Nephron progenitor cell (in vitro differentiated cells): ENCODE measurements around the gene SCN2B.
A peak's percentile ranks its signal among the peaks of the same experiment; 100 is the strongest.

Experiments used
- DNase-seq: peaks from one replicate; pipeline ENCODE4 v3.0.0; 2021
- H3K27ac Mint-ChIP-seq: 2 replicates; pipeline ENCODE4 v1.8.0; 2021; ENCODE audit warnings: mild to moderate bottlenecking, moderate library complexity, mixed read lengths
- H3K27me3 Mint-ChIP-seq: 2 replicates; pipeline ENCODE4 v1.8.0; 2021; ENCODE audit warnings: mild to moderate bottlenecking, low read depth, mixed read lengths; ENCODE audit not compliant: poor library complexity
- H3K36me3 Mint-ChIP-seq: 2 replicates; pipeline ENCODE4 v1.8.0; 2021; ENCODE audit warnings: low read depth, mixed read lengths
- H3K4me1 Mint-ChIP-seq: 2 replicates; pipeline ENCODE4 v1.8.0; 2021; ENCODE audit warnings: mixed read lengths
- H3K4me3 Mint-ChIP-seq: 2 replicates; pipeline ENCODE4 v1.8.0; 2021; ENCODE audit warnings: mild to moderate bottlenecking, moderate library complexity, mixed read lengths
- H3K9me3 Mint-ChIP-seq: 2 replicates; pipeline ENCODE4 v1.8.0; 2021; ENCODE audit warnings: mild to moderate bottlenecking, moderate library complexity, mixed read lengths
- CTCF ChIP-seq: fragments of 200-600 bp; sonication (generic); IDR thresholded peaks from 2 replicates; pipeline ENCODE4 v1.5.0; 2021; ENCODE audit warnings: antibody characterized with exemption

The SCN2B gene

GRCh38 chr11:118174006-118174567 is 2.4 kb downstream of the SCN2B start:
- peaks cover 25% of the 10 kb centered on the region for H3K4me1 Mint-ChIP-seq
- H3K9me3 Mint-ChIP-seq, result no peaks in the 10 kb centered on the region
- TF ChIP-seq CTCF, result no peak
- peak overlapping the region; percentile 82 for H3K4me3 Mint-ChIP-seq
- peak overlapping the region; percentile 6 for H3K27ac Mint-ChIP-seq
- peaks cover 72% of the 10 kb centered on the region for H3K27me3 Mint-ChIP-seq
- H3K36me3 Mint-ChIP-seq, result no peaks in the 10 kb centered on the region
- no peak for DNase-seq

GRCh38 chr11:118172356-118172755 is 4.1 kb downstream of the SCN2B start:
- DNase-seq, result no peak
- Mint-ChIP-seq H3K36me3 (no peaks in the 10 kb centered on the region), H3K9me3 (no peaks in the 10 kb centered on the region), H3K27me3 (peaks cover 89% of the 10 kb centered on the region), H3K4me1 (peaks cover 25% of the 10 kb centered on the region), H3K4me3 (no peak overlapping the region), H3K27ac (no peak overlapping the region)
- TF ChIP-seq CTCF, result no peak

GRCh38 chr11:118171269-118172062 is 5.0 kb downstream of the SCN2B start:
- TF ChIP-seq CTCF, result peak; percentile 92
- H3K27me3 Mint-ChIP-seq, result peaks cover 97% of the 10 kb centered on the region
- H3K36me3 Mint-ChIP-seq, result no peaks in the 10 kb centered on the region
- no peak overlapping the region for H3K4me3 Mint-ChIP-seq
- H3K9me3 Mint-ChIP-seq, result no peaks in the 10 kb centered on the region
- H3K27ac Mint-ChIP-seq, result no peak overlapping the region
- H3K4me1 Mint-ChIP-seq, result peaks cover 23% of the 10 kb centered on the region
- DNase-seq, result peak; percentile 86

- Mint-ChIP-seq H3K4me1 (peaks cover 18% of the 10 kb centered on the region), H3K9me3 (no peaks in the 10 kb centered on the region), H3K4me3 (no peak overlapping the region), H3K27me3 (peaks cover 97% of the 10 kb centered on the region), H3K36me3 (no peaks in the 10 kb centered on the region), H3K27ac (no peak overlapping the region)
- DNase-seq, result no peak
- no peak for TF ChIP-seq CTCF
Measured at GRCh38 chr11:118170882-118171268, 5.6 kb downstream of the SCN2B start.

GRCh38 chr11:118170231-118170630 is 6.2 kb downstream of the SCN2B start:
- DNase-seq, result no peak
- H3K4me3 Mint-ChIP-seq, result no peak overlapping the region
- TF ChIP-seq CTCF, result no peak
- H3K27me3 Mint-ChIP-seq, result peaks cover 95% of the 10 kb centered on the region
- no peaks in the 10 kb centered on the region for H3K36me3 Mint-ChIP-seq
- H3K9me3 Mint-ChIP-seq, result no peaks in the 10 kb centered on the region
- H3K4me1 Mint-ChIP-seq, result peaks cover 11% of the 10 kb centered on the region
- H3K27ac Mint-ChIP-seq, result no peak overlapping the region
